OCI-LY1 (cell line): ENCODE measurements around the gene CACNG4.

Source experiments
- EZH2 ChIP-seq: fragments of 200-600 bp; sonication (generic), shearing (Covaris generic); IDR thresholded peaks from 2 replicates; pipeline ENCODE4 v1.8.0; 2017; ENCODE audit warnings: borderline replicate concordance, mixed run types, mild to moderate bottlenecking, antibody characterized with exemption, low read length, moderate library complexity, mixed read lengths
- TF ChIP-seq, protein P1 (sequence below): fragments of 200-600 bp; sonication (generic), shearing (Covaris generic); IDR thresholded peaks from 2 replicates; pipeline ENCODE4 v1.5.1; 2017; ENCODE audit warnings: mild to moderate bottlenecking, antibody characterized with exemption, low read length, moderate library complexity, mixed read lengths

DNA sequence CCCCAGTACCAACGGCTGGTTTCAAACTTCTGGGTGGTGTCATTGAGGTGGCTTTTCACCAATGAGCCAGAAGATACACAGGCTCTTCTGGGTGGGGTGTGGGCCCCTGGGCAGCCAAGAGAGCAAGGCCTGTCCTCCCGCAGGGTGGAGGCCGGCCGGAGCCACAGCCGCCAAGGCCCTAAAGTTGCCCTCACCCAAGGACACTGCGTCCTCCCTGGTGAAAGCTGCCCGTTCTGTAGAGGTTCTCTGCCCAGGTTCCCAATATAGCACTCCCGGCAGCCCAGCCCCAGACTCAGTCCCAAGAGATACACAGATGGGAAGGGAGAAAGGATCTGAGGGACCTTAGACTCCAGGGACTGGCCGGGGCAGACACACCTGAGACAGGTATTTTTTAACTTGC, 69.1 kb downstream of the CACNG4 start:
- TF ChIP-seq, protein P1, sequence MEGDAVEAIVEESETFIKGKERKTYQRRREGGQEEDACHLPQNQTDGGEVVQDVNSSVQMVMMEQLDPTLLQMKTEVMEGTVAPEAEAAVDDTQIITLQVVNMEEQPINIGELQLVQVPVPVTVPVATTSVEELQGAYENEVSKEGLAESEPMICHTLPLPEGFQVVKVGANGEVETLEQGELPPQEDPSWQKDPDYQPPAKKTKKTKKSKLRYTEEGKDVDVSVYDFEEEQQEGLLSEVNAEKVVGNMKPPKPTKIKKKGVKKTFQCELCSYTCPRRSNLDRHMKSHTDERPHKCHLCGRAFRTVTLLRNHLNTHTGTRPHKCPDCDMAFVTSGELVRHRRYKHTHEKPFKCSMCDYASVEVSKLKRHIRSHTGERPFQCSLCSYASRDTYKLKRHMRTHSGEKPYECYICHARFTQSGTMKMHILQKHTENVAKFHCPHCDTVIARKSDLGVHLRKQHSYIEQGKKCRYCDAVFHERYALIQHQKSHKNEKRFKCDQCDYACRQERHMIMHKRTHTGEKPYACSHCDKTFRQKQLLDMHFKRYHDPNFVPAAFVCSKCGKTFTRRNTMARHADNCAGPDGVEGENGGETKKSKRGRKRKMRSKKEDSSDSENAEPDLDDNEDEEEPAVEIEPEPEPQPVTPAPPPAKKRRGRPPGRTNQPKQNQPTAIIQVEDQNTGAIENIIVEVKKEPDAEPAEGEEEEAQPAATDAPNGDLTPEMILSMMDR: no peak
- no peak for TF ChIP-seq EZH2
